HG03135 (cell line): ENCODE measurements around the gene FRYL.
"Not testable (repeated sequence)": the region's sequence is repeated elsewhere in the genome, so short reads cannot be mapped to it uniquely, and the experiment has no call there.

Experiments
- ATAC-seq: cut with Tn5 transposase; IDR thresholded peaks from one replicate; pipeline ENCODE4 v1.9.1; 2021; ENCODE audit warnings: mild to moderate bottlenecking, moderate library complexity; ENCODE audit not compliant: unreplicated experiment

FRYL gene

GRCh38 chr4:48786549-48786948 lies 6.5 kb upstream of the FRYL start:
- ATAC-seq: no peak

GRCh38 chr4:48785302-48785701 lies 5.2 kb upstream of the FRYL start:
- ATAC-seq: no peak

GRCh38 chr4:48781968-48782367 lies 1.9 kb upstream of the FRYL start:
- ATAC-seq: no peak

GRCh38 chr4:48780865-48781214 lies 761 bp upstream of the FRYL start:
- ATAC-seq: no peak

- peak; percentile 34 for ATAC-seq
Measured at GRCh38 chr4:48779095-48779997, 733 bp downstream of the FRYL start.

GRCh38 chr4:48778431-48779094 lies 1.5 kb downstream of the FRYL start:
- no peak for ATAC-seq

GRCh38 chr4:48777739-48778138 lies 2.3 kb downstream of the FRYL start:
- ATAC-seq: no peak

GRCh38 chr4:48774760-48775710 lies 5.0 kb downstream of the FRYL start:
- ATAC-seq: no peak

GRCh38 chr4:48772556-48772955 lies 7.5 kb downstream of the FRYL start:
- ATAC-seq: no peak

- no peak for ATAC-seq
Measured at GRCh38 chr4:48767055-48767929, 12.8 kb downstream of the FRYL start.

GRCh38 chr4:48766131-48766792 lies 13.8 kb downstream of the FRYL start:
- no peak for ATAC-seq

GRCh38 chr4:48762408-48762807 lies 17.7 kb downstream of the FRYL start:
- ATAC-seq: no peak

GRCh38 chr4:48761286-48761685 lies 18.8 kb downstream of the FRYL start:
- no peak for ATAC-seq

GRCh38 chr4:48758703-48759102 lies 21.4 kb downstream of the FRYL start:
- ATAC-seq: not testable (repeated sequence)

GRCh38 chr4:48756689-48757220 lies 23.3 kb downstream of the FRYL start:
- ATAC-seq: no peak

GRCh38 chr4:48755281-48755680 lies 24.8 kb downstream of the FRYL start:
- ATAC-seq: no peak

- ATAC-seq: no peak
Measured at GRCh38 chr4:48753159-48753558, 26.9 kb downstream of the FRYL start.

- ATAC-seq: no peak
Measured at GRCh38 chr4:48752726-48753125, 27.4 kb downstream of the FRYL start.

GRCh38 chr4:48752246-48752645 lies 27.8 kb downstream of the FRYL start:
- no peak for ATAC-seq
